SU-DHL-6 (cell line): ENCODE data around the gene CUX1.

Source experiments
- H2AFZ ChIP-seq: fragments of 200-600 bp; sonication (generic); 2 replicates; pipeline ENCODE4 v1.6.1; 2014; ENCODE audit warnings: low read depth, mild to moderate bottlenecking, moderate library complexity, mixed read lengths, antibody characterized with exemption, low read length; ENCODE audit not compliant: severe bottlenecking
- H3F3A ChIP-seq: fragments of 200-600 bp; shearing (Covaris generic); 2 replicates; pipeline ENCODE4 v1.6.0; 2016; ENCODE audit warnings: antibody characterized with exemption, mild to moderate bottlenecking; ENCODE audit not compliant: insufficient read depth
- H3K27ac ChIP-seq: fragments of 200-600 bp; sonication (generic); 2 replicates; pipeline ENCODE4 v1.5.1; 2016; ENCODE audit warnings: low read depth, mild to moderate bottlenecking, low read length, moderate library complexity, mixed read lengths
- H3K27me3 ChIP-seq: fragments of 200-600 bp; sonication (generic), shearing (Covaris generic); 2 replicates; pipeline ENCODE4 v1.6.0; 2014; ENCODE audit warnings: mild to moderate bottlenecking, low read length
- H3K36me3 ChIP-seq: fragments of 200-600 bp; sonication (generic); 2 replicates; pipeline ENCODE4 v1.6.1; 2014; ENCODE audit warnings: mild to moderate bottlenecking, low read length, mixed read lengths
- H3K4me2 ChIP-seq: fragments of 300-600, 200-600 bp; shearing (Covaris generic), sonication (generic); 2 replicates; pipeline ENCODE4 v1.6.0; 2014; ENCODE audit warnings: low read length, low read depth, mild to moderate bottlenecking; ENCODE audit not compliant: poor library complexity, severe bottlenecking
- H3K4me3 ChIP-seq: fragments of 200-600 bp; sonication (generic); 2 replicates; pipeline ENCODE4 v1.5.1; 2014; ENCODE audit warnings: antibody characterized with exemption, low read length, mild to moderate bottlenecking, mixed read lengths; ENCODE audit not compliant: insufficient read depth, poor library complexity, severe bottlenecking
- H3K79me2 ChIP-seq: fragments of 200-600 bp; sonication (generic); 2 replicates; pipeline ENCODE4 v1.6.1; 2014; ENCODE audit warnings: mild to moderate bottlenecking, low read length, moderate library complexity; ENCODE audit not compliant: insufficient read depth
- H3K9ac ChIP-seq: fragments of 200-600 bp; sonication (generic); 2 replicates; pipeline ENCODE4 v1.7.0; 2014; ENCODE audit warnings: mild to moderate bottlenecking, low read length
- H3K9me2 ChIP-seq: fragments of 200-600 bp; sonication (generic); replicated peaks from 2 replicates; pipeline ENCODE4 v1.6.1; 2014; ENCODE audit warnings: low read length; ENCODE audit not compliant: insufficient read depth
- H3K9me3 ChIP-seq: fragments of 200-600 bp; sonication (generic); 2 replicates; pipeline ENCODE4 v1.6.1; 2014; ENCODE audit warnings: low read length, mixed read lengths; ENCODE audit not compliant: insufficient read depth
- H4K20me1 ChIP-seq: fragments of 200-600 bp; sonication (generic); 2 replicates; pipeline ENCODE4 v1.6.1; 2014; ENCODE audit warnings: low read depth, mild to moderate bottlenecking, antibody characterized with exemption, low read length, moderate library complexity, mixed read lengths
- EZH2phosphoT487 ChIP-seq: fragments of 200-600 bp; sonication (generic), shearing (Covaris generic); conservative IDR thresholded peaks from 2 replicates; pipeline ENCODE4 v1.6.1; 2018; ENCODE audit warnings: mild to moderate bottlenecking, antibody characterized with exemption, low read length, moderate library complexity, mixed read lengths
- TF ChIP-seq, protein P1 (sequence below): fragments of 200-600 bp; sonication (generic); IDR thresholded peaks from one replicate; pipeline ENCODE4 v1.5.1; 2017; ENCODE audit warnings: antibody characterized with exemption, mild to moderate bottlenecking, low read length, moderate library complexity; ENCODE audit not compliant: insufficient read depth, poor library complexity, severe bottlenecking

The CUX1 gene

DNA sequence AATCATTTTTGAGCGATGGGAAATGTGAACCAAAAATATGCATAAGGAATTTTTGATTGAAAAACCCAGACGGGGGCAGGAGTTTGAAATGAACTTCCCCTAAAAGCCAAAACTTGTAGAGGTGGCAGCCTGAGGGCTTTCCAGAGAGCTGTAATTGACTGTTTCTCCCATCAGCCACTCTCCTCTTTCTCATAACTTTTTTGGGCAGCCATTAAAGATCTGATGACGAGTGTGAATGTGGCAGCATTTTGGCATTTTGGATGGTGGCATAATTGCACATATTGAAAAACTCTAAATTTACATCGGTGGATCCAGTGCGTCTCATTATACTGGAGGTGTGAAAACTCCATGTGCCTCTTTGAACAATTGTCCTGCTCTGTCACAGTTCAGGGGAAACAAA is 159.0 kb downstream of the CUX1 start:
- Histone ChIP-seq H4K20me1 (no peaks in the 10 kb centered on the region), H3K9me3 (no peaks in the 10 kb centered on the region), H3K9me2 (no peaks in the 10 kb centered on the region), H3K27me3 (no peaks in the 10 kb centered on the region), H3K79me2 (peaks cover 94% of the 10 kb centered on the region), H2AFZ (no peak overlapping the region), H3K4me3 (no peak overlapping the region), H3K27ac (peak overlapping the region; percentile 33), H3K4me2 (peak overlapping the region; percentile 9), H3K9ac (no peak overlapping the region), H3F3A (peaks cover 56% of the 10 kb centered on the region), H3K36me3 (peaks cover 3% of the 10 kb centered on the region; the same call in 1 of the 2 replicates)
- TF ChIP-seq EZH2phosphoT487 = no peak
- TF ChIP-seq, protein P1, sequence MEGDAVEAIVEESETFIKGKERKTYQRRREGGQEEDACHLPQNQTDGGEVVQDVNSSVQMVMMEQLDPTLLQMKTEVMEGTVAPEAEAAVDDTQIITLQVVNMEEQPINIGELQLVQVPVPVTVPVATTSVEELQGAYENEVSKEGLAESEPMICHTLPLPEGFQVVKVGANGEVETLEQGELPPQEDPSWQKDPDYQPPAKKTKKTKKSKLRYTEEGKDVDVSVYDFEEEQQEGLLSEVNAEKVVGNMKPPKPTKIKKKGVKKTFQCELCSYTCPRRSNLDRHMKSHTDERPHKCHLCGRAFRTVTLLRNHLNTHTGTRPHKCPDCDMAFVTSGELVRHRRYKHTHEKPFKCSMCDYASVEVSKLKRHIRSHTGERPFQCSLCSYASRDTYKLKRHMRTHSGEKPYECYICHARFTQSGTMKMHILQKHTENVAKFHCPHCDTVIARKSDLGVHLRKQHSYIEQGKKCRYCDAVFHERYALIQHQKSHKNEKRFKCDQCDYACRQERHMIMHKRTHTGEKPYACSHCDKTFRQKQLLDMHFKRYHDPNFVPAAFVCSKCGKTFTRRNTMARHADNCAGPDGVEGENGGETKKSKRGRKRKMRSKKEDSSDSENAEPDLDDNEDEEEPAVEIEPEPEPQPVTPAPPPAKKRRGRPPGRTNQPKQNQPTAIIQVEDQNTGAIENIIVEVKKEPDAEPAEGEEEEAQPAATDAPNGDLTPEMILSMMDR = no peak

DNA sequence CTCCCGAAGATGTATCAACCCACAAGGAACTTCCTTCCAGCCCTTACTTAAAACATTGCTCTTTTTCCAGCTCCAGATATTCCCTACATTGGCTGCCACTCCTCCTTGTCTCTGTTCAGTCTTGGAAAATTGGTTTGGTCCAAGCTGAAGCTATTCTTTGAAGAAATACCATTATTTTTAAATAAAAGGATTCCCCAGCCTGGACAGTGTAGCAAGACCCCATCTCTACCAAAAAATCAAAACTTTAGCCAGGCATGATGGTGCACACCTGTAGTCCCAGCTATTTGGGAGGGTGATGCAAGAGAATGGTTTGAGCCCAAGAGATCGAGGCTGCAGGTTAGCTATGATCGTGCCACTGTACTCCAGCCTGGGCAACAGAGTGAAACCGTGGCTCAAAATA is 159.8 kb downstream of the CUX1 start:
- Histone ChIP-seq H3K4me3 (no peak overlapping the region), H3K9me2 (no peaks in the 10 kb centered on the region), H3K79me2 (peaks cover 90% of the 10 kb centered on the region), H3K27ac (peak overlapping the region; percentile 38; the same call in 1 of the 2 replicates), H3K9ac (no peak overlapping the region), H3K27me3 (no peaks in the 10 kb centered on the region), H3K4me2 (no peak overlapping the region), H3K9me3 (no peaks in the 10 kb centered on the region), H3K36me3 (peaks cover 3% of the 10 kb centered on the region; the same call in 1 of the 2 replicates), H4K20me1 (no peaks in the 10 kb centered on the region), H2AFZ (no peak overlapping the region), H3F3A (peaks cover 63% of the 10 kb centered on the region)
- TF ChIP-seq, protein P1 = no peak
- no peak for TF ChIP-seq EZH2phosphoT487

DNA sequence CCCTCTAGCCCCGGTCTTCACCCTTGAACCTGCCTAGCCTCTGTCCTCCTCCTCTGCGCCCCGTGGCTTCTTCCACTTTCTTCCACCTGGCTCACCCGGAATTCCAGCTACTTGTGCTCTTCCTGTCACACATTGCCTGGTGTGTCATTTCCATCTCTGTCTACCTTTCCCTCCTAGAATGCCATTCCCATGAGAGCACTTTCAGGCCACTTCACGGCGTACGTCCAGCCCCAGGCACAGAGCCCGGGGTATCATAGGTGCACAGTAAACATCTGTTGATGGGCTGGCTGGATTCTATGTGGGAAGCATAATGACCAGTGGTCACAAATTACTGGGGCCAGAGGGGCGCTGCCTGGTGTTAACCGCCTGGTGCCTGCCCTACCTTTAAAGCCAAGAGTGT is 161.3 kb downstream of the CUX1 start:
- no peaks in the 10 kb centered on the region for H3K27me3 ChIP-seq
- no peak overlapping the region for H2AFZ ChIP-seq
- H3K4me3 ChIP-seq = no peak overlapping the region
- H3K27ac ChIP-seq = peak overlapping the region; percentile 38; the same call in 1 of the 2 replicates
- no peak overlapping the region for H3K9ac ChIP-seq
- H3K9me3 ChIP-seq = peaks cover 5% of the 10 kb centered on the region; the same call in 1 of the 2 replicates
- TF ChIP-seq, protein P1 = no peak
- no peak for TF ChIP-seq EZH2phosphoT487
- peaks cover 85% of the 10 kb centered on the region for H3K79me2 ChIP-seq
- no peaks in the 10 kb centered on the region for H4K20me1 ChIP-seq
- peaks cover 76% of the 10 kb centered on the region for H3F3A ChIP-seq
- no peak overlapping the region for H3K4me2 ChIP-seq
- H3K36me3 ChIP-seq = peaks cover 12% of the 10 kb centered on the region
- H3K9me2 ChIP-seq = no peaks in the 10 kb centered on the region
